Liver (tissue), 9 donors: ENCODE data around the gene ST3GAL5. TPM values are rescaled to one million over a fixed set of nuclear protein-coding genes. Genes with fewer than 3 reads are reported as not detected.
"Not testable (repeated sequence)": the region's sequence is repeated elsewhere in the genome, so short reads cannot be mapped to it uniquely, and the experiment has no call there.

Experiments used
- DNase-seq: peaks from one replicate; pipeline ENCODE4 v3.0.0-alpha.2; 2017; ENCODE audit warnings: low spot score
- H3K27ac ChIP-seq, 2 donors: one replicate each; pipeline ENCODE4 v1.7.0; 2013; ENCODE audit warnings: inconsistent platforms in 2 of 2, low read length in 2 of 2, control low read depth in 1 of 2, low read depth in 1 of 2, mild to moderate bottlenecking in 1 of 2
- H3K27me3 ChIP-seq, 4 donors: one replicate each; pipeline versions ENCODE4 v1.6.1 to v1.7.0; 2013; ENCODE audit warnings: low read length in 3 of 4, inconsistent platforms in 1 of 4, mild to moderate bottlenecking in 1 of 4, moderate library complexity in 1 of 4; ENCODE audit not compliant: control insufficient read depth in 4 of 4, insufficient read depth in 4 of 4
- H3K36me3 ChIP-seq, 4 donors: one replicate each; pipeline versions ENCODE4 v1.6.1 to v1.7.0; 2013; ENCODE audit warnings: low read length in 3 of 4, mild to moderate bottlenecking in 3 of 4, low read depth in 1 of 4, moderate library complexity in 1 of 4; ENCODE audit not compliant: control insufficient read depth in 4 of 4, insufficient read depth in 3 of 4
- H3K4me1 ChIP-seq, 4 donors: one replicate each; pipeline versions ENCODE4 v1.6.1 to v1.7.0; 2013; ENCODE audit warnings: low read length in 3 of 4, mild to moderate bottlenecking in 3 of 4, moderate library complexity in 1 of 4; ENCODE audit not compliant: control insufficient read depth in 4 of 4, insufficient read depth in 4 of 4
- H3K4me3 ChIP-seq, 3 donors: one replicate each; pipeline versions ENCODE4 v1.6.1 to v1.7.0; 2013; ENCODE audit warnings: low read length in 3 of 3, control low read depth in 1 of 3, low read depth in 1 of 3, mild to moderate bottlenecking in 1 of 3
- H3K9ac ChIP-seq, 2 donors: one replicate each; pipeline ENCODE4 v1.7.0; 2013; ENCODE audit warnings: low read length in 2 of 2, mild to moderate bottlenecking in 2 of 2, moderate library complexity in 2 of 2, control low read depth in 1 of 2, low read depth in 1 of 2
- H3K9me3 ChIP-seq, 4 donors: one replicate each; pipeline versions ENCODE4 v1.6.1 to v1.7.0; 2013; ENCODE audit warnings: low read length in 3 of 4; ENCODE audit not compliant: control insufficient read depth in 4 of 4
- EGR1 ChIP-seq, 2 donors: IDR thresholded peaks; 2 replicates each; pipeline ENCODE4 v1.6.1; 2016 to 2018; ENCODE audit warnings: antibody characterized with exemption in 2 of 2, low read depth in 2 of 2
- FOXA1 ChIP-seq: IDR thresholded peaks from 2 replicates; pipeline ENCODE4 v1.6.1; 2016; ENCODE audit warnings: antibody characterized with exemption
- GABPA ChIP-seq, 2 donors: IDR thresholded peaks in 1 of 2; conservative IDR thresholded peaks in 1 of 2; 2 replicates each; pipeline ENCODE4 v1.6.1; 2016; ENCODE audit warnings: antibody characterized with exemption in 2 of 2, mild to moderate bottlenecking in 1 of 2, moderate library complexity in 1 of 2
- RAD21 ChIP-seq, 2 donors: IDR thresholded peaks; 2 replicates each; pipeline ENCODE4 v1.6.1; 2016; ENCODE audit warnings: antibody characterized with exemption in 2 of 2, mild to moderate bottlenecking in 2 of 2
- RXRA ChIP-seq, 2 donors: IDR thresholded peaks; 2 replicates each; pipeline ENCODE4 v1.6.1; 2017 to 2018; ENCODE audit warnings: antibody characterized with exemption in 2 of 2, mild to moderate bottlenecking in 1 of 2
- TAF1 ChIP-seq: conservative IDR thresholded peaks from 2 replicates; pipeline ENCODE4 v1.6.1; 2016; ENCODE audit warnings: antibody characterized with exemption, mild to moderate bottlenecking
- WGBS: extraction: QIAGEN DNeasy Blood & Tissue Kit; methylation state at CpG from one replicate; pipeline ENCODE4 v1.1.7; 2013; 5-methylcytosine and 5-hydroxymethylcytosine counted together
- polyA plus RNA-seq, 2 donors: library from polyadenylated mRNA; stranded (reverse) in 1 of 2; unstranded in 1 of 2; fragments of 200-250 nt in 1 of 2; fragments of >200 nt in 1 of 2; fragmentation: Nextera tagmentation in 1 of 2; extraction: Ambion mirVana in 1 of 2; gene quantifications; one replicate each; pipeline versions ENCODE4 v1.2.1 to v1.2.3, GENCODE V29; 2013 to 2015
- total RNA-seq, 2 donors: library from RNA; depleted of rRNA; stranded (reverse); fragments of >200 nt; gene quantifications; one replicate each; pipeline ENCODE4 v1.2.3, GENCODE V29; 2014
- TF ChIP-seq, protein P1 (sequence below): IDR thresholded peaks from 2 replicates; pipeline ENCODE4 v1.6.1; 2016; ENCODE audit warnings: antibody characterized with exemption
- TF ChIP-seq, protein P2 (sequence below): fragments of 150-350 bp; IDR thresholded peaks from 2 replicates; pipeline ENCODE4 v1.5.1; 2017; ENCODE audit warnings: improper control_type of control experiment, low read depth, low read length; ENCODE audit not compliant: missing input control
- TF ChIP-seq, protein P3 (sequence below): IDR thresholded peaks from 2 replicates; pipeline ENCODE4 v1.6.1; 2016; ENCODE audit warnings: antibody characterized with exemption
- donor health status: healthy.
- donor health status: healthy.
- donor health status: healthy.
- donor health status: healthy.
- donor health status: healthy.

Gene ST3GAL5
- total and polyA plus RNA-seq, 4 donors, result 4.5 to 17.0 (median 9.0) TPM

DNA sequence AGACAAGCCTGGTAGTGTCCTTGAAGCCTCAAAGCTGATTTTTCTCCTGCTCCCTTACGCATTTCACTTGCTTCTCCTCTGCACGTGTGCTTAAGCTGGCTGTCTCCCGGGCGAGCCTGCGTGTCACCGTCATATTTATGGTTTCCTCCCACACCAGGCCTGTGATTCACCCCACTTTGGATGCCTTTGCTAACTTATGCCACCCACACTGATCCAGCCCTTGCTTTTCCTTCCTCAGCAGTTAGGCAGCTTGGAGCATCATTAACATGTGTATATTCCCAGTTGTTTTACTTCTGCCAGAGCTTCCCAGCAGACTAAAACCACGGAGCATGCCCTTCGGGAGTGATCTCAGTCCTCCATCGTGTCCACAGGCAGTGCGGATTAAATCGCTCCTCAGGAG is 2.2 kb downstream of the ST3GAL5 start:
- no peaks in the 10 kb centered on the region for H3K36me3 ChIP-seq
- H3K9ac ChIP-seq, result no peak overlapping the region
- no peak overlapping the region for H3K27ac ChIP-seq
- no peak overlapping the region for H3K4me3 ChIP-seq
- TF ChIP-seq, protein P1, sequence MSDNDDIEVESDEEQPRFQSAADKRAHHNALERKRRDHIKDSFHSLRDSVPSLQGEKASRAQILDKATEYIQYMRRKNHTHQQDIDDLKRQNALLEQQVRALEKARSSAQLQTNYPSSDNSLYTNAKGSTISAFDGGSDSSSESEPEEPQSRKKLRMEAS, result no peak
- TF ChIP-seq EGR1 (IDR thresholded peaks at IDR 0.05; ENCODE audit: low read depth in 2 of 2) (no peak), FOXA1 (no peak), GABPA (IDR thresholded peaks at IDR 0.05 in 1 of 2, conservative IDR thresholded peaks at IDR 0.05 in 1 of 2) (no peak)
- no peak for DNase-seq
- WGBS, result 65% methylated on average over 11 of the region's 11 CpGs
- H3K4me1 ChIP-seq, result peaks cover 3 to 37% (median 20%) of the 10 kb centered on the region in 4 donors
- no peaks in the 10 kb centered on the region for H3K27me3 ChIP-seq
- H3K9me3 ChIP-seq, result no peaks in the 10 kb centered on the region

DNA sequence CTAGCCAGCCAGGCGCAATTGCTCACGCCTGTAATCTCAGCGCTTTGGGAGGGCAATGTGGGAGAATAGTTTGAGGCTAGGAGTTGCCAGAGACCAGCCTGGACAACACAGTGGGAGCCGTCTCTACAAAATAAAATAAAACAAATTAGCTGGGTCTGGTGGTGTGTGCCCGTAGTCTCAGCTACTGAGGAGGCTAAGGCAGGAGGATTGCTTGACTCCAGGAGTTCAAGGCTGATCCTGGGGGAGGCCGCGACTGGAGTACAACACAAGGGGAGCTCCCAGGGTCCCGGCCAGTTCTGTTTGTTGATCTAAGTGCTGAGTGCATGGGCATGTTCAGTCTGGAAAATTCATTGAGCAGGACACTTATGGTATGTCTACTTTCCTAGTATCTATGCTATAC is 2.6 kb downstream of the ST3GAL5 start:
- H3K27ac ChIP-seq, result no peak overlapping the region

DNA sequence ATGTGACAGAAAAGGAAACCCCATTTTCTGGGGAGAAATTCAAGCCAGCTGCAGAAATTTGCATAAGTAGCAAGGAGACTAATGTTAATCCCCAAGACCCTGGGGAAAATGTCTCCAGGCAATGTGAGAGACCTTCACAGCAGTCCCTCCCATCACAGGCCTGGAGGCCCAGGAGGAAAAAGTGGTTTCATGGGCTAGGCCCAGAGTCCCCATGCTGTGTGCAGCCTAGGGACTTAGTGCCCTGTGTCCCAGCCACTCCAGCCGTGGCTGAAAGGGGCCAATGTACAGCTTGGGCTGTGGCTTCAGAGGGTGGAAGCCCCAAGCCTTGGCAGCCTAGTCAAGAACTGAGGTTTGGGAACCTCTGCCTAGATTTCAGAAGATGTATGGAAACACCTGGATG is 7.0 kb downstream of the ST3GAL5 start:
- not testable (repeated sequence) for H3K27ac ChIP-seq, H3K27me3 ChIP-seq, DNase-seq, H3K9me3 ChIP-seq, H3K4me3 ChIP-seq, H3K9ac ChIP-seq, H3K36me3 ChIP-seq
- peaks cover 2 to 10% (median 6%) of the 10 kb centered on the region in 4 donors for H3K4me1 ChIP-seq
- WGBS, result 90% methylated on average over 1 of the region's 1 CpG

More for the DNA sequence above, 2.6 kb downstream of the ST3GAL5 start:
- H3K4me3 ChIP-seq, result no peak overlapping the region
- no peak overlapping the region for H3K9ac ChIP-seq
- TF ChIP-seq TAF1 (no peak), RXRA (IDR thresholded peaks at IDR 0.05) (no peak)
- H3K4me1 ChIP-seq, result peaks cover 3 to 37% (median 20%) of the 10 kb centered on the region in 4 donors
- H3K9me3 ChIP-seq, result no peaks in the 10 kb centered on the region
- no peaks in the 10 kb centered on the region for H3K27me3 ChIP-seq
- no peaks in the 10 kb centered on the region for H3K36me3 ChIP-seq
- DNase-seq, result no peak
- WGBS, result 96% methylated on average over 8 of the region's 8 CpGs

DNA sequence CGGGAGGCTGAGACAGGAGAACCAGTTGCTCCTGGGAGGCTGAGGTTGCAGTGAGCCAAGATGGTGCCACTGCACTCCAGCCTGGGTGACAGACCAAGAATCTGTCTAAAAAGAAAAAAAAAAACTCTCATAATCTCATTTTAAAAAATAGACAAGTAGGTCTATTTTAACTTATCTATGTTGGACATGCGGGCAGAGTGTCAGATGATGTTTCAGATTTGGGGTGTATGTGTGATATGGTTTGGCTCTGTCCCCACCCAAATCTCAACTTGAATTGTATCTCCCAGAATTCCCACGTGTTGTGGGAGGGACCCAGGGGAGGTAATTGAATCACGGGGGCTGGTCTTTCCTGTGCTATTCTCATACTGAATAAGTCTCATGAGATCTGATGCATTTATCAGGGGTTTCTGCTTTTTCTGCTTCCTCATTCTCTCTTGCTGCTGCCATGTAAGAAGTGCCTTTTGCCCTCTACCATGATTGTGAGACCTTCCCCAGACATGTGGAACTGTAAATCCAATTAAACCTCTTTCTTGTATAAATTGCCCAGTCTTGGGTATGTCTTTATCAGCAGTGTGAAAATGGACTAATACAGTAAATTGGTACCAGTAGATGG is 8.0 kb downstream of the ST3GAL5 start:
- not testable (repeated sequence) for DNase-seq, H3K9me3 ChIP-seq, H3K36me3 ChIP-seq, H3K27ac ChIP-seq, H3K27me3 ChIP-seq, H3K9ac ChIP-seq, H3K4me3 ChIP-seq, H3K4me1 ChIP-seq
- 75% methylated on average over 4 of the region's 4 CpGs for WGBS

DNA sequence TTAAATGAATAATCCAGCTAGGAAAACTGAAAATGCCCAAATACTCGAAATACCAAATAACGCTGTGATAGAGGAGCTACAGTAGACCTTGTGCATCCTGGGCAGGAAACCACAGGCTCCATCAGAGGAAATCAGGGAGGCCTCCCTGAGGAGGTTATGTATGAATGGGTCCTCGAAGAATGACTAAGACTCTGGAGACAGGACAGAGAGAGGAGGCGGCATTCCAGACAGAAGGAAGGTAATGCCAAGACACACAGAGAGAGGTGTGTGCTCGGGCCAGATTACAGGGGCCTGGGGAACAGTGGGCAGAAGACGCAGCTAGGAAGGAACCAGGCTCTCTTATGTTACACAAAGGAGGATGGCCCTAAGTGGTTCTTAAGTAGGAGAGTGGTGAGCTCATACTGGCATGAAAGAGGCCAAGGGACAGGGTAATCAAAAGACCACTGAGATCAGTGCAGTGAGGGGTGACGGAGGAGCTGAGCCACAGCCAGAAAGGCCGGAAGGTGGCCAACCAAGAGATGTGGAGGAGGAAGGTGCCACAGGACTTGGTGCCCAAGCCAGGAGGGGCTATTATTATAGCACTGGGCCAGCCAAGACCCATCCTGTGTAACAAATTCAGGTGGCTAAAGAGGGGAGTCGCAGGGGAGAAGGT is 9.9 kb downstream of the ST3GAL5 start:
- Histone ChIP-seq H3K9me3 (no peaks in the 10 kb centered on the region), H3K27me3 (no peaks in the 10 kb centered on the region), H3K4me1 (peaks cover 0 to 7% (median under 1%) of the 10 kb centered on the region in 4 donors), H3K27ac (no peak overlapping the region), H3K4me3 (no peak overlapping the region), H3K9ac (no peak overlapping the region), H3K36me3 (no peaks in the 10 kb centered on the region)
- no peak for DNase-seq
- TF ChIP-seq, protein P1, result no peak
- TF ChIP-seq TAF1 (no peak), RAD21 (IDR thresholded peaks at IDR 0.05) (no peak), RXRA (IDR thresholded peaks at IDR 0.05) (no peak), GABPA (IDR thresholded peaks at IDR 0.05 in 1 of 2, conservative IDR thresholded peaks at IDR 0.05 in 1 of 2) (no peak)
- TF ChIP-seq, protein P2, sequence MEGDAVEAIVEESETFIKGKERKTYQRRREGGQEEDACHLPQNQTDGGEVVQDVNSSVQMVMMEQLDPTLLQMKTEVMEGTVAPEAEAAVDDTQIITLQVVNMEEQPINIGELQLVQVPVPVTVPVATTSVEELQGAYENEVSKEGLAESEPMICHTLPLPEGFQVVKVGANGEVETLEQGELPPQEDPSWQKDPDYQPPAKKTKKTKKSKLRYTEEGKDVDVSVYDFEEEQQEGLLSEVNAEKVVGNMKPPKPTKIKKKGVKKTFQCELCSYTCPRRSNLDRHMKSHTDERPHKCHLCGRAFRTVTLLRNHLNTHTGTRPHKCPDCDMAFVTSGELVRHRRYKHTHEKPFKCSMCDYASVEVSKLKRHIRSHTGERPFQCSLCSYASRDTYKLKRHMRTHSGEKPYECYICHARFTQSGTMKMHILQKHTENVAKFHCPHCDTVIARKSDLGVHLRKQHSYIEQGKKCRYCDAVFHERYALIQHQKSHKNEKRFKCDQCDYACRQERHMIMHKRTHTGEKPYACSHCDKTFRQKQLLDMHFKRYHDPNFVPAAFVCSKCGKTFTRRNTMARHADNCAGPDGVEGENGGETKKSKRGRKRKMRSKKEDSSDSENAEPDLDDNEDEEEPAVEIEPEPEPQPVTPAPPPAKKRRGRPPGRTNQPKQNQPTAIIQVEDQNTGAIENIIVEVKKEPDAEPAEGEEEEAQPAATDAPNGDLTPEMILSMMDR, result no peak
- TF ChIP-seq, protein P3, sequence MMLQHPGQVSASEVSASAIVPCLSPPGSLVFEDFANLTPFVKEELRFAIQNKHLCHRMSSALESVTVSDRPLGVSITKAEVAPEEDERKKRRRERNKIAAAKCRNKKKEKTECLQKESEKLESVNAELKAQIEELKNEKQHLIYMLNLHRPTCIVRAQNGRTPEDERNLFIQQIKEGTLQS, result no peak
- 90% methylated on average over 9 of the region's 9 CpGs for WGBS
